Breast epithelium (tissue), 4 donors: ENCODE data around the gene SEC63. TPM values are rescaled to one million over a fixed set of nuclear protein-coding genes. Genes with fewer than 3 reads are reported as not detected.
"Not testable (repeated sequence)": the region's sequence is repeated elsewhere in the genome, so short reads cannot be mapped to it uniquely, and the experiment has no call there.

Experiments
- DNase-seq, 2 donors: peaks; one replicate each; pipeline ENCODE4 v3.0.0-alpha.2; 2019; ENCODE audit warnings: low spot score in 2 of 2
- H3K27ac ChIP-seq, 2 donors: fragments of 200-600 bp; sonication (generic) in 1 of 2; one replicate each; pipeline ENCODE4 v1.5.1; 2016 to 2019; ENCODE audit warnings: mild to moderate bottlenecking in 1 of 2
- H3K27me3 ChIP-seq, 2 donors: fragments of 200-600 bp; sonication (generic) in 1 of 2; one replicate each; pipeline versions ENCODE4 v1.5.1 to v1.6.0; 2017 to 2019; ENCODE audit warnings: control low read depth in 1 of 2, mild to moderate bottlenecking in 1 of 2
- H3K36me3 ChIP-seq: fragments of 200-600 bp; one replicate; pipeline ENCODE4 v1.5.1; 2019
- H3K4me1 ChIP-seq, 2 donors: fragments of 200-600 bp; sonication (generic); one replicate each; pipeline ENCODE4 v1.5.1; 2016 to 2019; ENCODE audit warnings: control low read depth in 1 of 2
- H3K4me3 ChIP-seq, 3 donors: fragments of 200-600 bp; sonication (generic); 1 replicate in 2 of 3; 2 replicates in 1 of 3; pipeline ENCODE4 v1.5.1; 2016 to 2019; ENCODE audit warnings: mild to moderate bottlenecking in 3 of 3, moderate library complexity in 2 of 3
- H3K9me3 ChIP-seq, 2 donors: fragments of 200-600 bp; sonication (generic) in 1 of 2; one replicate each; pipeline ENCODE4 v1.5.1; 2016 to 2019; ENCODE audit warnings: control low read depth in 1 of 2
- POLR2A ChIP-seq: fragments of 450-650 bp; IDR thresholded peaks from one replicate; pipeline ENCODE4 v1.6.1; 2016; ENCODE audit warnings: antibody characterized with exemption, mild to moderate bottlenecking, moderate library complexity
- POLR2AphosphoS5 ChIP-seq, 3 donors: sonication (generic); formaldehyde crosslinking; IDR thresholded peaks; one replicate each; pipeline ENCODE4 v1.6.1; 2017; ENCODE audit warnings: antibody characterized with exemption in 3 of 3
- intact Hi-C: fragments of 100-400 bp; cut with DNase I; formaldehyde crosslinking; loops from one replicate; pipeline ENCODE4 v1.15.1; 2023; ENCODE audit warnings: low total_unique reads
- total RNA-seq, 3 donors: library from RNA; depleted of rRNA; stranded (reverse); fragments of >200 nt; gene quantifications; one replicate each; pipeline ENCODE4 v1.1.0, GENCODE V29; 2016
- TF ChIP-seq, protein P1 (sequence below), 3 donors: fragments of 450-650 bp; IDR thresholded peaks; one replicate each; pipeline ENCODE4 v1.5.1; 2016 to 2017; ENCODE audit warnings: antibody characterized with exemption in 3 of 3, mild to moderate bottlenecking in 3 of 3, moderate library complexity in 3 of 3

SEC63 gene
- total RNA-seq, 3 donors from 2014 or later: 48.8 to 60.0 (median 58.7) TPM

DNA sequence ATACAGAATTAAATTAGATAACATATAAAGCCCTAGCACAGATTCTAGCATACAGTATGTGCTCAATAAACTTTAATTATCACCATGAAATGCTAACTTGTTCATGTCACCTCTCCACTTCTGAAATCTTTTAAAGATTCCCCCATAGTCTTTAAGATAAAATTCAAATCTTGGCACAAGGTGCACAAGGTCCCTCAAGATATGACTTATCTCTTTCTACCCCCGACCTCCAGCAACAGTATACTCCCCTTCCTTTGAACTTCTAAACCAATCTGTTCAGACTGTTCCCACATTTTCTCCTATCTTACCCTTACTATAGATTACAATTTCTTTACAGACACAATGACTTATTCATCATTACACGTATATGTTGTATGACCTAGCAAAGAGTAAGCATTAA, 29.0 kb downstream of the SEC63 start:
- Histone ChIP-seq H3K4me1 (no peaks in the 10 kb centered on the region), H3K9me3 (peaks cover 0 to 12% of the 10 kb centered on the region in 2 donors), H3K27me3 (no peaks in the 10 kb centered on the region), H3K36me3 (no peaks in the 10 kb centered on the region), H3K4me3 (no peak overlapping the region), H3K27ac (no peak overlapping the region)
- no peak for DNase-seq
- no peak for TF ChIP-seq POLR2AphosphoS5 (IDR thresholded peaks at IDR 0.05)
- TF ChIP-seq, protein P1, sequence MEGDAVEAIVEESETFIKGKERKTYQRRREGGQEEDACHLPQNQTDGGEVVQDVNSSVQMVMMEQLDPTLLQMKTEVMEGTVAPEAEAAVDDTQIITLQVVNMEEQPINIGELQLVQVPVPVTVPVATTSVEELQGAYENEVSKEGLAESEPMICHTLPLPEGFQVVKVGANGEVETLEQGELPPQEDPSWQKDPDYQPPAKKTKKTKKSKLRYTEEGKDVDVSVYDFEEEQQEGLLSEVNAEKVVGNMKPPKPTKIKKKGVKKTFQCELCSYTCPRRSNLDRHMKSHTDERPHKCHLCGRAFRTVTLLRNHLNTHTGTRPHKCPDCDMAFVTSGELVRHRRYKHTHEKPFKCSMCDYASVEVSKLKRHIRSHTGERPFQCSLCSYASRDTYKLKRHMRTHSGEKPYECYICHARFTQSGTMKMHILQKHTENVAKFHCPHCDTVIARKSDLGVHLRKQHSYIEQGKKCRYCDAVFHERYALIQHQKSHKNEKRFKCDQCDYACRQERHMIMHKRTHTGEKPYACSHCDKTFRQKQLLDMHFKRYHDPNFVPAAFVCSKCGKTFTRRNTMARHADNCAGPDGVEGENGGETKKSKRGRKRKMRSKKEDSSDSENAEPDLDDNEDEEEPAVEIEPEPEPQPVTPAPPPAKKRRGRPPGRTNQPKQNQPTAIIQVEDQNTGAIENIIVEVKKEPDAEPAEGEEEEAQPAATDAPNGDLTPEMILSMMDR (IDR thresholded peaks at IDR 0.05): no peak
- no peak for TF ChIP-seq POLR2A
- intact Hi-C loops: no loop called here

DNA sequence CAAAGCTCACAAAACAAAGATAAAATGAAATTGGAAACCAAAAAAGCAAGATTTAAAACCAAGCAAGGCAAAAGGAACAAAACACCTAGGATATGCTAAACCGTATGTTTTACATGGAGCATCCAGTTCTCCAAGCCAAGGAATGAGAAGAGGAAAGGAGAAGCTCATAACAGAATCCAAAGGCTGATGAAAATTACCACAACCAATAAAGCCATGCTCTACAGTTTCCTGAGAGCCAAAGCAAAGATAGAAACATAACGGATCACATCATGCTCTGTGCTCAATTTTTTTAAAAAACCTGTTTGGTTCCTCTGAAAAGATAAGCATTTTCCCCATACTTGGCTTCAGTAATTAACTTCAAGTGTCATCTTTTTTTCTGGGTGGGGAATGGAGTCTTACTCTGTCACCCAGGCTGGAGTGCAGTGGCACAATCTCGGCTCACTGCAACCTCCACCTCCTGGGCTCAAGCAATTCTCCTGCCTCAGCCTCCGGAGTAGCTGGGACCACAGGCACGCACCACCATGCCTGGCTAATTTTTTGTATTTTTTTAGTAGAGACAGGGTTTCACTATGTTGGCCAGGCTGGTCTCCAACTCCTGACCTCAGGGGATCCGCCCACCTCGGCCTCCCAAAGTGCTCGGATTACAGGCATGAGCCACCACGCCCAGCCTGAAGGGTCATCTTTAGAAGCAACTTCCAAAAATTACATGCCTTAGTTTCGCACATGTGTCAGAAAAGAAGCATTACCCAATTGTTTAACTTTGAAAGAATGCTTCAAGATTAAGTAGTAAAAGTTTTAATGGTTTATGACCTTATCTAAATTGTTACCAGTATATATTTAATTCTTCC, 31.1 kb downstream of the SEC63 start:
- DNase-seq, H3K27me3 ChIP-seq, H3K4me1 ChIP-seq, H3K9me3 ChIP-seq, H3K4me3 ChIP-seq, H3K36me3 ChIP-seq, intact Hi-C loops, H3K27ac ChIP-seq: not testable (repeated sequence)

DNA sequence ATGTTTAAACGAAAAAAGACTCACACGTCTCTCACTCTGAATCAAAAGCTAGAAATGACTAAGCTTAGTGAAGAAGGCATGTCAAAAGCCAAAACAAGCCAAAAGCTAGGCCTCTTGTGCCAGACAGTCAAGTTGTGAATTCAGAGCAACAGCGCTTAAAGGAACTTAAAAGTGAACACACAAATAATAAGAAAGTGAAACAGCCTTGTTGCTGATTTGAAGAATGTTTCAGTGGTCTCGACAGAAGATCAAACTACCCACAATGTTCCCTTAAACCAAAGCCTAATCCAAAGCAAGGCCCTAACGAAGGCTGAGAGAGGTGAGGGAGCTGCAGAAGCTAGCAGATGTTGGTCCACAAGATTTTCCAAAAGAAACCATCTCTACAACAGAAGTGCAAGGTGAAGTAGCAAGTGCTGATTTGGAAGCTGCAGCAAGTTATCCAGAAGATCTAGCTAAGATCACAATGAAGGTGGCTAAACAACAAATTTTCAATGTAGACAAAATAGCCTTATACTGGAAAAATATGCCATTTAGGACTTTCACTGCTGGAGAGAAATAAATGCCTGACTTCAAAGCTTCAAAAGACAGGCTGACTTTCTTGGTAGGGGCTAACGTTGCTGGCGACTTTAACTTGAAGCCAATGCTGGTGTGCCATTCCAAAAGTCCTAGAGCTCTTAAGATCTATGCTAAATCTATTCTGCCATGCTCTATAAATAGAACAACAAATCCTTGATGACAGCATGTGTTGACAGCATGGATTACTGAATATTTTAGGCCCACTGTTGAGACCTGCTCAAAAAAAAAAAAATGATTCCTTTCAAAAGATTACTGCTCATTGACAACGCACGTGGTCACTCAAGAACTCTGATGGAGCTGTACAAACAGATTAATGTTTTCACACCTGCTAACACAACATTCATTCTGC, 40.3 kb downstream of the SEC63 start:
- intact Hi-C loops: no loop called here
- H3K27me3 ChIP-seq: no peaks in the 10 kb centered on the region
- no peak overlapping the region for H3K4me3 ChIP-seq
- H3K9me3 ChIP-seq: peaks cover 14 to 26% of the 10 kb centered on the region in 2 donors
- H3K36me3 ChIP-seq: peaks cover 21% of the 10 kb centered on the region
- no peak overlapping the region for H3K27ac ChIP-seq
- TF ChIP-seq, protein P1 (IDR thresholded peaks at IDR 0.05): no peak
- no peak for DNase-seq
- no peaks in the 10 kb centered on the region for H3K4me1 ChIP-seq

DNA sequence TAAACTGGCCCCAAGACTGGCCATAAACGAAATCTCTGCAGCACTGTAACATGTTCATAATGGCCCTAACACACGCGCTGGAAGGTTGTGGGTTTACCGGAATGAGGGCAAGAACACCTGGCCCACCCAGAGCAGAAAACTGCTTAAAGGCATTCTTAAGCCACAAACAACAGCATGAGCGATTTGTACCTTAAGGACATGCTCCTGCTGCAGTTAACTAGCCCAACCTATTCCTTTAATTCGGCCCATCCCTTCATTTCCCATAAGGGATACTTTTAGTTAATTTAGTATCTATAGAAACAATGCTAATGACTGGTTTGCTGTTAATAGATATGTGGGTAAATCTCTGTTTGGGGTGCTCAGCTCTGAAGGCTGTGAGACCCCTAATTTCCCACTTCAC, 41.0 kb downstream of the SEC63 start:
- intact Hi-C loops, H3K4me3 ChIP-seq, DNase-seq: not testable (repeated sequence)

DNA sequence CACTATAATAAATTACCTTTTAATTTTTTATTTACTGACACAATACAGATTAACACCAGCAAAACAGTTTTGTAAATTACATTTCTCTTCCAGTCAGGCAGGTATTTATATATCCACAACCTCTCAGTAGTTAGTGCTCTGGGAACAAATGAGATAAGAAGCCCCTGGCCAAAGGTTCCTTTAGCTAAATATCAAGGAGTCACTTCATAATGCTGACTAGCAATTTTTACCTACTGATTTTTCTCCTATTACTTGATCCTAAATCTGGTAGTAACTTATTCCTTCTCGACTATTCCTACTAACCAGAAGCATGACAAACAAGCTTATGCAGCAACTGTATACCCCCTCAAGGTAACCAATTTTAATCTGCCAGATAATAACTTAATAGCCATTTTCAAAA, 46.3 kb downstream of the SEC63 start:
- intact Hi-C loops: no loop called here
- H3K4me1 ChIP-seq: no peaks in the 10 kb centered on the region
- no peak for DNase-seq
- TF ChIP-seq POLR2AphosphoS5 (IDR thresholded peaks at IDR 0.05) (no peak), POLR2A (no peak)
- TF ChIP-seq, protein P1 (IDR thresholded peaks at IDR 0.05): no peak
- H3K36me3 ChIP-seq: peaks cover 8% of the 10 kb centered on the region
- H3K4me3 ChIP-seq: no peak overlapping the region
- no peaks in the 10 kb centered on the region for H3K27me3 ChIP-seq
- no peak overlapping the region for H3K27ac ChIP-seq
- peaks cover under 1 to 7% of the 10 kb centered on the region in 2 donors for H3K9me3 ChIP-seq

More for the DNA sequence above, 41.0 kb downstream of the SEC63 start:
- not testable (repeated sequence) for H3K27ac ChIP-seq, H3K4me1 ChIP-seq, H3K27me3 ChIP-seq
- H3K36me3 ChIP-seq: peaks cover 21% of the 10 kb centered on the region
- H3K9me3 ChIP-seq: peaks cover 14 to 26% of the 10 kb centered on the region in 2 donors
